ENCODE results near the gene HMCN1.

DNA sequence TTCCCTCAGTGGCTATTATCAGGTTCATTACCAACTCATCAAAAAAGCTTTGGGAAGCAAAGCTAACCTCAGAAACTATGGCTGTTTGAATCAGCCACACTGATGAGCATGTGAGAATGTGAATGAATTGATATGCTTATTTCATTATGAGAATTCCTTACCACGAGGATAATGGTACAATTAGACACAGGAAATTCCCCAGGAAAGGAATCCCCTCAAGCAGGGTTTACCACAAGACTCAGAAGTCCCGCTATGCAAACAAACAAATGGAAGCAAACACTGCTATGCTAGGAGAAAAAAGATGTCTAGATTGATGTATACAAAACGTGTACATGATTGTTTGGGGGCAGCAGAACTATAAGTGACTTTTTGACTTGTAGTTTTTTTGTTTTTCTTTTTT lies 205.0 kb downstream of the HMCN1 start:
- TF ChIP-seq, protein P1, sequence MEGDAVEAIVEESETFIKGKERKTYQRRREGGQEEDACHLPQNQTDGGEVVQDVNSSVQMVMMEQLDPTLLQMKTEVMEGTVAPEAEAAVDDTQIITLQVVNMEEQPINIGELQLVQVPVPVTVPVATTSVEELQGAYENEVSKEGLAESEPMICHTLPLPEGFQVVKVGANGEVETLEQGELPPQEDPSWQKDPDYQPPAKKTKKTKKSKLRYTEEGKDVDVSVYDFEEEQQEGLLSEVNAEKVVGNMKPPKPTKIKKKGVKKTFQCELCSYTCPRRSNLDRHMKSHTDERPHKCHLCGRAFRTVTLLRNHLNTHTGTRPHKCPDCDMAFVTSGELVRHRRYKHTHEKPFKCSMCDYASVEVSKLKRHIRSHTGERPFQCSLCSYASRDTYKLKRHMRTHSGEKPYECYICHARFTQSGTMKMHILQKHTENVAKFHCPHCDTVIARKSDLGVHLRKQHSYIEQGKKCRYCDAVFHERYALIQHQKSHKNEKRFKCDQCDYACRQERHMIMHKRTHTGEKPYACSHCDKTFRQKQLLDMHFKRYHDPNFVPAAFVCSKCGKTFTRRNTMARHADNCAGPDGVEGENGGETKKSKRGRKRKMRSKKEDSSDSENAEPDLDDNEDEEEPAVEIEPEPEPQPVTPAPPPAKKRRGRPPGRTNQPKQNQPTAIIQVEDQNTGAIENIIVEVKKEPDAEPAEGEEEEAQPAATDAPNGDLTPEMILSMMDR (IDR thresholded peaks at IDR 0.05; ENCODE audit: low read length), result no peak
- TF ChIP-seq EZH2 (optimal IDR thresholded peaks at IDR 0.05; ENCODE audit: low read depth, low read length), result no peak
